SW 1271 (cell line): ENCODE measurements around the gene ZNF581.

Experiments used
- DNase-seq, 2 experiments: peaks; one replicate each; lab custom pipeline; 2025; lab: John Stamatoyannopoulos, UW

The ZNF581 gene

GRCh38 chr19:55643003-55643886 is at the start of gene ZNF581:
Gene ZNF581 (plus strand): TSS chr19:55643649. CDS start chr19:55644572, 923 bp downstream.
- DNase-seq: peak; percentile 42 to 71

- no peak for DNase-seq
Measured at GRCh38 chr19:55594996-55595545, 48.4 kb upstream of the ZNF581 start.

- no peak for DNase-seq
Measured at GRCh38 chr19:55596304-55596703, 47.1 kb upstream of the ZNF581 start.

- no peak for DNase-seq
Measured at GRCh38 chr19:55597501-55597921, 45.9 kb upstream of the ZNF581 start.

GRCh38 chr19:55598034-55598433 is 45.4 kb upstream of the ZNF581 start:
- DNase-seq: no peak

GRCh38 chr19:55598719-55599467 is 44.6 kb upstream of the ZNF581 start:
- DNase-seq: peak; percentile 44 to 81

- DNase-seq: peak; percentile 77 to 92
Measured at GRCh38 chr19:55599468-55599841, 44.0 kb upstream of the ZNF581 start, which contains the start of gene FIZ1. Gene FIZ1 (minus strand): TSS chr19:55599517. CDS start chr19:55597865, 1,652 bp downstream.

GRCh38 chr19:55599842-55600661 is 43.4 kb upstream of the ZNF581 start, which contains the start of gene ZNF524:
Gene ZNF524 (plus strand): TSS chr19:55600288. CDS start chr19:55602113, 1,825 bp downstream.
- peak; percentile 39 to 85 for DNase-seq

- no peak for DNase-seq
Measured at GRCh38 chr19:55600662-55601028, 42.8 kb upstream of the ZNF581 start.

GRCh38 chr19:55601084-55601483 is 42.4 kb upstream of the ZNF581 start:
- DNase-seq: no peak

- no peak for DNase-seq
Measured at GRCh38 chr19:55602104-55603001, 41.1 kb upstream of the ZNF581 start.

GRCh38 chr19:55603115-55603514 is 40.3 kb upstream of the ZNF581 start:
- no peak for DNase-seq

- DNase-seq: no peak
Measured at GRCh38 chr19:55603581-55604292, 39.7 kb upstream of the ZNF581 start.

GRCh38 chr19:55605207-55605636 is 38.2 kb upstream of the ZNF581 start:
- peak; percentile 86 to 90 for DNase-seq

- DNase-seq: peak in 1 of 2 experiments; percentile 79
Measured at GRCh38 chr19:55605637-55606470, 37.6 kb upstream of the ZNF581 start, which contains the start of gene ZNF865. Gene ZNF865 (plus strand): TSS chr19:55605647. CDS start chr19:55613619, 7,972 bp downstream.

- no peak for DNase-seq
Measured at GRCh38 chr19:55606471-55606787, 37.0 kb upstream of the ZNF581 start.

GRCh38 chr19:55606817-55607216 is 36.6 kb upstream of the ZNF581 start:
- DNase-seq: no peak

- no peak for DNase-seq
Measured at GRCh38 chr19:55609326-55609725, 34.1 kb upstream of the ZNF581 start.
